ENCODE measurements around the gene MSANTD3. TPM values are rescaled to one million over a fixed set of nuclear protein-coding genes. Genes with fewer than 3 reads are reported as not detected.
"Not testable (repeated sequence)": the region's sequence is repeated elsewhere in the genome, so short reads cannot be mapped to it uniquely, and the experiment has no call there.

MSANTD3 gene
- 10 to 100 TPM; 14.8 to 15.9 TPM for total RNA-seq

GRCh38 chr9:100426530-100427365 lies at the start of gene MSANTD3:
MSANTD3 (plus strand) TSS chr9:100427143; CDS start chr9:100441939, 14,796 bp downstream.
- Mint-ChIP-seq H3K4me1 (ENCODE audit: low read depth) (peaks cover 26% of the 10 kb centered on the region), H3K9me3 (ENCODE audit: insufficient read depth) (no peaks in the 10 kb centered on the region), H3K4me3 (peak within 1 kb of the TSS; percentile 92), H3K36me3 (ENCODE audit: low read depth) (peaks cover 7% of the 10 kb centered on the region), H3K27ac (peak within 1 kb of the TSS; percentile 92), H3K27me3 (ENCODE audit: low read depth) (peaks cover 15% of the 10 kb centered on the region)
- POLR2A ChIA-PET: interaction anchor here (0.7 kb wide), 1 partner anchor 76 kb away, joined by 3 read pairs; no protein-coding TSS in a partner anchor
- CTCF ChIA-PET: interaction anchor here (1.3 to 1.5 kb wide), 2 partner anchors 11 to 20 kb away, joined by 3 to 8 read pairs; no protein-coding TSS in a partner anchor
- DNase-seq: peak; percentile 57
- peak; percentile 87 for ATAC-seq

DNA sequence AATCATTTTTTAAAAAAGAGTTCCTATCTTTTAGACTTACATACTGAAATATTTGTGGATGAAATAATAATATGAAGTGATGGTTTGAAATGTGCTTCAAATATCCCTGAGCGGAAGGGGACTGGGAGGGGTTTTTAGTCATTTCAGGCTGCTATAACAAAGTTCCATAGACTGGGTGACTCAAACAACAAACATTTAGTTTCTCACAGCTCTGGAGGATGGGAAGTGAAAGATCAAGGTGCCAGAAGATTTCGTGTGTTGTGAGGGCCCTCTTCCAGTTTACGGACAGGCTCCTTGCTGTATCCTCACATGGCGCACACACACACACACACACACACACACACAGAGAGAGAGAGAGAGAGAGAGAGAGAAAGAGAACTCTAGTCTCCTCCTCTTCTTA lies 47.1 kb upstream of the MSANTD3 start:
- no peak overlapping the region for H3K4me3 Mint-ChIP-seq
- H3K27ac Mint-ChIP-seq: no peak overlapping the region
- ATAC-seq: no peak
- peaks cover 12% of the 10 kb centered on the region for H3K9me3 Mint-ChIP-seq (ENCODE audit: insufficient read depth)
- H3K27me3 Mint-ChIP-seq (ENCODE audit: low read depth): no peaks in the 10 kb centered on the region
- H3K4me1 Mint-ChIP-seq (ENCODE audit: low read depth): no peaks in the 10 kb centered on the region
- CTCF ChIA-PET: no interaction called here
- POLR2A ChIA-PET: no interaction called here
- no peak for DNase-seq
- peaks cover 3% of the 10 kb centered on the region for H3K36me3 Mint-ChIP-seq (ENCODE audit: low read depth)

GRCh38 chr9:100392989-100393388 lies 34.0 kb upstream of the MSANTD3 start:
- ATAC-seq; H3K27me3 Mint-ChIP-seq (ENCODE audit: low read depth); H3K9me3 Mint-ChIP-seq (ENCODE audit: insufficient read depth); H3K4me1 Mint-ChIP-seq (ENCODE audit: low read depth); H3K36me3 Mint-ChIP-seq (ENCODE audit: low read depth); POLR2A ChIA-PET; DNase-seq; CTCF ChIA-PET; H3K27ac Mint-ChIP-seq; H3K4me3 Mint-ChIP-seq: not testable (repeated sequence)

- ATAC-seq (no peak), DNase-seq (no peak)
- H3K27ac Mint-ChIP-seq: no peak overlapping the region
- H3K4me1 Mint-ChIP-seq (ENCODE audit: low read depth): no peaks in the 10 kb centered on the region
- no peak overlapping the region for H3K4me3 Mint-ChIP-seq
- CTCF ChIA-PET: no interaction called here
- no peaks in the 10 kb centered on the region for H3K36me3 Mint-ChIP-seq (ENCODE audit: low read depth)
- H3K27me3 Mint-ChIP-seq (ENCODE audit: low read depth): no peaks in the 10 kb centered on the region
- POLR2A ChIA-PET: no interaction called here
- H3K9me3 Mint-ChIP-seq (ENCODE audit: insufficient read depth): peaks cover 3% of the 10 kb centered on the region
Measured at GRCh38 chr9:100394032-100394695, 32.8 kb upstream of the MSANTD3 start.

GRCh38 chr9:100394816-100395215 lies 32.1 kb upstream of the MSANTD3 start:
- no peak for ATAC-seq
- ChIA-PET POLR2A (no interaction called here), CTCF (no interaction called here)
- Mint-ChIP-seq H3K27ac (no peak overlapping the region), H3K9me3 (ENCODE audit: insufficient read depth) (peaks cover 3% of the 10 kb centered on the region), H3K4me3 (no peak overlapping the region), H3K27me3 (ENCODE audit: low read depth) (no peaks in the 10 kb centered on the region), H3K4me1 (ENCODE audit: low read depth) (no peaks in the 10 kb centered on the region), H3K36me3 (ENCODE audit: low read depth) (no peaks in the 10 kb centered on the region)
- no peak for DNase-seq

- POLR2A ChIA-PET: no interaction called here
- no peak for ATAC-seq
- Mint-ChIP-seq H3K27me3 (ENCODE audit: low read depth) (peaks cover 7% of the 10 kb centered on the region), H3K4me3 (no peak overlapping the region), H3K36me3 (ENCODE audit: low read depth) (no peaks in the 10 kb centered on the region), H3K4me1 (ENCODE audit: low read depth) (no peaks in the 10 kb centered on the region), H3K9me3 (ENCODE audit: insufficient read depth) (peaks cover 2% of the 10 kb centered on the region), H3K27ac (no peak overlapping the region)
- DNase-seq: no peak
- CTCF ChIA-PET: no interaction called here
Measured at GRCh38 chr9:100396769-100397168, 30.2 kb upstream of the MSANTD3 start.

GRCh38 chr9:100397529-100398266 lies 29.2 kb upstream of the MSANTD3 start:
- ATAC-seq (no peak), DNase-seq (no peak)
- no peak overlapping the region for H3K4me3 Mint-ChIP-seq
- POLR2A ChIA-PET: no interaction called here
- H3K9me3 Mint-ChIP-seq (ENCODE audit: insufficient read depth): no peaks in the 10 kb centered on the region
- no peaks in the 10 kb centered on the region for H3K36me3 Mint-ChIP-seq (ENCODE audit: low read depth)
- CTCF ChIA-PET: no interaction called here
- no peaks in the 10 kb centered on the region for H3K4me1 Mint-ChIP-seq (ENCODE audit: low read depth)
- no peak overlapping the region for H3K27ac Mint-ChIP-seq
- H3K27me3 Mint-ChIP-seq (ENCODE audit: low read depth): peaks cover 7% of the 10 kb centered on the region

- ChIA-PET POLR2A (no interaction called here), CTCF (no interaction called here)
- no peak overlapping the region for H3K4me3 Mint-ChIP-seq
- H3K9me3 Mint-ChIP-seq (ENCODE audit: insufficient read depth): no peaks in the 10 kb centered on the region
- H3K27me3 Mint-ChIP-seq (ENCODE audit: low read depth): peaks cover 9% of the 10 kb centered on the region
- no peak for DNase-seq
- no peak for ATAC-seq
- no peak overlapping the region for H3K27ac Mint-ChIP-seq
- no peaks in the 10 kb centered on the region for H3K36me3 Mint-ChIP-seq (ENCODE audit: low read depth)
- H3K4me1 Mint-ChIP-seq (ENCODE audit: low read depth): no peaks in the 10 kb centered on the region
Measured at GRCh38 chr9:100401042-100401441, 25.9 kb upstream of the MSANTD3 start.

DNA sequence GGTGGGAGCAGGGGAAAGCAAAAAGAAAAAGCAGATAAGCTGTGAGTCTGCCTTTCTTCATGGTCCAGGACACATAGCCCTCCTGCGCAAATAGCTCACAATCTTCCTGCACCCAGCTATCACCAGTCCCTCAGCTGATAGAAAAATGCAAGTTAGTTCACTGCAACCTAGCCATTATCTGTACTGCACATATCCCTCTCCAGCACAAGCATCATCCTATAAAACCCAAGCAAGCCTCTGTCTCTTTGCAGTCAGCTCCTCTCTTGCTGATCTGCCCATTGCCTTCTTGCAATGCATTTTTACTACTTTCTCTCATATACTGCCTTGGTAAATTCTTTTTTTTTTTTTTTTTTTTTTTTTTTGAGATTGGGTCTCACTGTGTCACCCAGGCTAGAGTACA lies 20.0 kb upstream of the MSANTD3 start:
- Mint-ChIP-seq H3K27ac (no peak overlapping the region), H3K27me3 (ENCODE audit: low read depth) (peaks cover 16% of the 10 kb centered on the region), H3K4me3 (no peak overlapping the region), H3K36me3 (ENCODE audit: low read depth) (peaks cover 5% of the 10 kb centered on the region), H3K9me3 (ENCODE audit: insufficient read depth) (peaks cover 2% of the 10 kb centered on the region), H3K4me1 (ENCODE audit: low read depth) (peaks cover 11% of the 10 kb centered on the region)
- no peak for DNase-seq
- CTCF ChIA-PET: interaction anchor here (1.1 kb wide), 1 partner anchor 31 kb away, joined by 5 read pairs; no protein-coding TSS in a partner anchor
- POLR2A ChIA-PET: no interaction called here
- ATAC-seq: no peak

DNA sequence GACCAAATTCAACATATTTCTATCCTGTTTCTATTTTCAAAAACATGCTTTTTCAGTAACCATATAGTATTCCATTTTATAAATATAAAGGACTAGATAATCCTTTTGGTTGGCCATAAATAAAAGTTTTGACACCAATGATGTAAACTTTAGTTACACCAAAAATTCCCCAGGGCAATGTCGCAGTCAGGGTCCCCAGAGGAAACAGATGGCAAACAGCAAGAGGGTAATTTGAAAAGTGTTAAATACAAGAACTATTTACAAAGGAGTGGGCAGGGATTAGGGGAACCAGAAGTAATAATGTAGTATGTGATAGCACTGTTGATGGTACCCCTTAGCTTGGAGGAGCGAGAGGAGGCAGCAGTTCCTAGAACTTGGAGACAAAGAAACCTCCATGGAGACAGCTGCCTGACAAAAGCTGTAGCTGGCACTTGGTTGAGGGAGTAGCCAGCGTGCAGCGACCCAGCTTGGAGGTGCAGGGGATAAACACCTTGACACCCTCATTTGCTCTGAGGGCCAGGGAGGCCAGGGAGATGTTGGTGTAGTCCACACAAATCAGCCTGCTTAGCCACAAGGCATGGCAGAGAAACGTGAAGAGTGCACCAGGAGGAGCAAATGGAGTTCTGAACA lies 18.3 kb upstream of the MSANTD3 start:
- ChIA-PET POLR2A (no interaction called here), CTCF (no interaction called here)
- Mint-ChIP-seq H3K4me3 (no peak overlapping the region), H3K27ac (no peak overlapping the region), H3K36me3 (ENCODE audit: low read depth) (peaks cover 6% of the 10 kb centered on the region), H3K27me3 (ENCODE audit: low read depth) (peaks cover 17% of the 10 kb centered on the region), H3K9me3 (ENCODE audit: insufficient read depth) (peaks cover 4% of the 10 kb centered on the region), H3K4me1 (ENCODE audit: low read depth) (peaks cover 13% of the 10 kb centered on the region)
- ATAC-seq: no peak
- no peak for DNase-seq

DNA sequence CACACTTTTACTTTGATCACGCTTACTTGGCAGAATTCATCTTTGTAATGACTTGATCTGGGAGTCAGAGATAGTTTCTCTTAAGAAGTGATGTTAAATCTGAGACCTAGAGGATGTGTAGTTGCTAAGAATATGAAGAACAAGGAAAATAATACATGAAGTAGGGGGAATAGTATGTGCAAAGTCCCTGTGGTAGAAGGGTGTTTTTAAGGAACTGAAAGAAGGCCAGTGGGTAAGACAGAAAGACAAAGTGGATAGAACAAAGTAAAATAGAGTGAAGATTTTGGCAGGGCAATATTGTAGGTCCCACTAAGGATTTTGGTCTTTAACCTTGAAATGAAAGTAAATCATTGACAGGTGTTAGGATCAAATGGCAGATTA lies 17.8 kb upstream of the MSANTD3 start:
- Mint-ChIP-seq H3K27ac (no peak overlapping the region), H3K9me3 (ENCODE audit: insufficient read depth) (peaks cover 4% of the 10 kb centered on the region), H3K4me1 (ENCODE audit: low read depth) (peaks cover 13% of the 10 kb centered on the region), H3K4me3 (no peak overlapping the region), H3K27me3 (ENCODE audit: low read depth) (peaks cover 18% of the 10 kb centered on the region), H3K36me3 (ENCODE audit: low read depth) (peaks cover 6% of the 10 kb centered on the region)
- ATAC-seq: no peak
- no peak for DNase-seq
- ChIA-PET CTCF (no interaction called here), POLR2A (no interaction called here)

Data from activated CD8-positive, alpha-beta T cell treated with anti-CD3 and anti-CD28 coated beads, Interleukin-2, amount 10 ng/mL, durations not matched to agents 7 days and 5 days (primary cell).